Measurements from ENCODE around the gene AGR3. TPM values are rescaled to one million over a fixed set of nuclear protein-coding genes. Genes with fewer than 3 reads are reported as not detected.

The AGR3 gene
- polyA plus RNA-seq, 1 experiment, result not detected

DNA sequence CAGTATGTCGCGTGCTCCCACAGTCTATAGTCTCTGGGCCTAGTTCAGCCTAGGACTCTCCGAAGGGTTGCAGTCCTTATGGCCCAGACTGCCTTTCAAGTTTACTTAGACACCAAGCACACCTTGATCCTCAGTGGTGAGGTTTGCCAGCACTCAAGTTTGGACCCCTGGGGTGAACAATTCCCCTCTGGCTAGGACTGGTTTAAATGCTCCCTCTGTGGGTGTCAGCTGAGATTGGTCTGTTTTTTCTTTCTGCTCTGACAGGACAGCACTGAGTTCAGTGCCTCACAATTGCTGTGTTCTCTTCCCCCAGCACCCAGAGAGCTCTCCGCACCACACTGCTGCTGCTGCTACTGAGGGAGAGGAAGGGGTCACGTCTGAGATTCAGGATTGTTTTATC, 31.9 kb upstream of the AGR3 start:
- POLR2A ChIA-PET, result no interaction called here
- H3K36me3 ChIP-seq (ENCODE audit: control insufficient read depth, insufficient read depth, low read length), result no peaks in the 10 kb centered on the region

DNA sequence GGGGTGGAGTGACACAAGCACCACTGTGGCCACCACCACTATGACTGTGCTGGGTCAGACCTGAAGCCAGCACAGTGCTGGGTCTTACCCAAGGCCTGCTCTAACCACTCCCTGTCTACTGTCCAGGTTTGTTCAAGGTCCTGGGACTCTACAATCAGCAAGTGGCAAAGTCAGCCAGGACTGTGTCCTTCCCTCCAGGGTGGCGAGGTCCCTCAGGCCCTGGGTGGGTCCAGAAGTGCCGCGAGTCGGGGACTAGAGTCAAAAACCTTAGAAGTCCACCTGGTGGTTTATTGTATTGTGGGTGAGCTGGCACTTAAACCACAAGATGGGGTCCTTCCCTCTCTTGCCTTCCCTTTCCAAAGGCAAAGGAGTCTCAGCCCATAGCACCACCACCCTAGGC, 30.8 kb upstream of the AGR3 start:
- Histone ChIP-seq H3K36me3 (ENCODE audit: control insufficient read depth, insufficient read depth, low read length) (no peaks in the 10 kb centered on the region), H3K27me3 (ENCODE audit: control insufficient read depth, insufficient read depth, low read length) (no peaks in the 10 kb centered on the region), H3K4me3 (ENCODE audit: low read depth, low read length) (no peak overlapping the region)
- DNase-seq (ENCODE audit: low read depth), result no peak
- POLR2A ChIA-PET, result no interaction called here
- TF ChIP-seq, protein P1, sequence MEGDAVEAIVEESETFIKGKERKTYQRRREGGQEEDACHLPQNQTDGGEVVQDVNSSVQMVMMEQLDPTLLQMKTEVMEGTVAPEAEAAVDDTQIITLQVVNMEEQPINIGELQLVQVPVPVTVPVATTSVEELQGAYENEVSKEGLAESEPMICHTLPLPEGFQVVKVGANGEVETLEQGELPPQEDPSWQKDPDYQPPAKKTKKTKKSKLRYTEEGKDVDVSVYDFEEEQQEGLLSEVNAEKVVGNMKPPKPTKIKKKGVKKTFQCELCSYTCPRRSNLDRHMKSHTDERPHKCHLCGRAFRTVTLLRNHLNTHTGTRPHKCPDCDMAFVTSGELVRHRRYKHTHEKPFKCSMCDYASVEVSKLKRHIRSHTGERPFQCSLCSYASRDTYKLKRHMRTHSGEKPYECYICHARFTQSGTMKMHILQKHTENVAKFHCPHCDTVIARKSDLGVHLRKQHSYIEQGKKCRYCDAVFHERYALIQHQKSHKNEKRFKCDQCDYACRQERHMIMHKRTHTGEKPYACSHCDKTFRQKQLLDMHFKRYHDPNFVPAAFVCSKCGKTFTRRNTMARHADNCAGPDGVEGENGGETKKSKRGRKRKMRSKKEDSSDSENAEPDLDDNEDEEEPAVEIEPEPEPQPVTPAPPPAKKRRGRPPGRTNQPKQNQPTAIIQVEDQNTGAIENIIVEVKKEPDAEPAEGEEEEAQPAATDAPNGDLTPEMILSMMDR (IDR thresholded peaks at IDR 0.05; ENCODE audit: insufficient read depth, low read depth, low read length), result no peak
- CTCF ChIA-PET, result no interaction called here

More for the DNA sequence above, 31.9 kb upstream of the AGR3 start:
- no peak for DNase-seq (ENCODE audit: low read depth)
- CTCF ChIA-PET, result interaction anchor here (1.1 to 1.4 kb wide), 2 partner anchors 14 to 16 kb away, joined by 3 to 4 read pairs; no protein-coding TSS in a partner anchor
- Histone ChIP-seq H3K4me3 (ENCODE audit: low read depth, low read length) (no peak overlapping the region), H3K27me3 (ENCODE audit: control insufficient read depth, insufficient read depth, low read length) (no peaks in the 10 kb centered on the region)
- TF ChIP-seq, protein P1 (IDR thresholded peaks at IDR 0.05; ENCODE audit: insufficient read depth, low read depth, low read length), result no peak

DNA sequence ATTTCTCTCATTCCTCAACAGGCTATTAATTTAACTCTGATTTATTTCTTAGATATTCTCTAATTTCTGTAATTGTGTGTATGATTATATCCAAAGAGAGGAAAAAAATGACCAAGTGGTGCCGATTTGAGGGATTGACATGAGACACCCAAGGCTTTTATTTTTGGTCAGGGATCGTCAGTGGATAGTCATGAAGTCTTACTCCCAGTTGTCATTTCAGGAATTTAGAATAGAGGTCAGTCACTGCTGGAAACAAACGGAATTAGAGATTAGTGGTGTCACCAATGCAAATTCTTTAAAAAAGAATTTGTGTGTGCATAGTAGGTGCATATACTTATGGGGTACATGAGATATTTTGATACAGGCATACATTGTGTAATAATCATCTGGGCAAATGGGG, 26.8 kb upstream of the AGR3 start:
- ChIA-PET CTCF (interaction anchor here (0.9 to 3.5 kb wide), 2 partner anchors 9 to 15 kb away, joined by 3 to 12 read pairs; no protein-coding TSS in a partner anchor), POLR2A (no interaction called here)
- no peak for DNase-seq (ENCODE audit: low read depth)
- Histone ChIP-seq H3K27me3 (ENCODE audit: control insufficient read depth, insufficient read depth, low read length) (no peaks in the 10 kb centered on the region), H3K36me3 (ENCODE audit: control insufficient read depth, insufficient read depth, low read length) (no peaks in the 10 kb centered on the region), H3K4me3 (ENCODE audit: low read depth, low read length) (no peak overlapping the region)
- TF ChIP-seq, protein P1 (IDR thresholded peaks at IDR 0.05; ENCODE audit: insufficient read depth, low read depth, low read length), result no peak

DNA sequence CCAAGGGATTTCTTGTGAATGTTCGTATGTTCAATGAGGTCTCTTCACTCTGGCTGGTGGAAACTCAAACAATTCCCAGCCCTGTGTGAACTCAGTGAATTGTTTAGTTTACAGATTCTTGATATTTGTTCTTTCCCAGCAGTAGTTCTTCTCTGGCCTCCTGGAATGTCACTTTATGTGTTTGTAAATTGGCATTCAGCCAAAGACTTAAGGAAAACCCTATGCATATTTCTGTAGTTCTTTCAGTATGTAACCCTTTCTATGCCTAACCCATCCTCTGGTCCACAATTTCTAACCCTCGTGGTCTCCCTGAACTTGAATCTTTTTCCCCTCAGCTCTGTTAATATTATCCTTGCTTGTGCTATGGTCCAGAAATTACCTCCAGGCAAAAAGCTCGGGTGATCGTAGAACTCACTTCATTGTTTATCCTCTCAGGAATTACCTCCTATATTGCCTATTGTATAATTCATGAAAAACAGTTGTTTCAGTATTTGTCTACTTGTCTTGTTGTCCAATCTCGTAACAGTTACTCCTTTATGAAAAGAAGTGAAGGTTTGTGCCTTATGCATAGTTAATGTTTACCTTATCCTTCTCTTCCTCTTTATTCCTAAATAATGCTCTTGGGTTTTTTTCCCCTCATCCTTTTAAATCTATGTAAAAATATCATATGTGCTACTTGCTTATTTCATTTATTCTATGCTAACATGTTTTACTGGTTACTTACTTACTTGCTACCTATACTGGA, 23.7 kb upstream of the AGR3 start:
- CTCF ChIA-PET, result interaction anchor here (0.6 to 3.5 kb wide), 6 partner anchors 12 to 1666 kb away, joined by 3 to 12 read pairs (median 4); no protein-coding TSS in a partner anchor
- DNase-seq (ENCODE audit: low read depth), result no peak

DNA sequence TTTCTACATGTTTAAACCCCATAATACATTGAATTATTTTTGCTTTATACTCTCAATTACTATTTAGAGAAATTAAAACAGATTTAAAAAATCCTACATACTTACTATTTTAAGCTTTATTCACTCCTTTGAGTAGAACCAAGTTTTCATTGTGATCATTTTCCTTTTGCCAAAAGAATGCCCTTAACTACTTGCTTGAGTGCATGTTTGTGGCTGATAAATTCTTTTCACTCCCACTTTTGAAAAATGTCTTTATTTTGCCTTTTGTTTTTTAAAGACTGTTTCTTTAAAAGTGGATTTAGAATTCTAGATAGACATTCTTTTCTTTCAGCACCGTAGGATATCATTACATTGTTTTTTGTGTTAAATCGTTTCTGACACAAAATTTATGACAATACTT, 22.3 kb upstream of the AGR3 start:
- POLR2A ChIA-PET, result no interaction called here
- CTCF ChIA-PET, result no interaction called here
- no peaks in the 10 kb centered on the region for H3K27me3 ChIP-seq (ENCODE audit: control insufficient read depth, insufficient read depth, low read length)
- TF ChIP-seq, protein P1 (IDR thresholded peaks at IDR 0.05; ENCODE audit: insufficient read depth, low read depth, low read length), result no peak
- H3K36me3 ChIP-seq (ENCODE audit: control insufficient read depth, insufficient read depth, low read length), result no peaks in the 10 kb centered on the region
- no peak for DNase-seq (ENCODE audit: low read depth)
- H3K4me3 ChIP-seq (ENCODE audit: low read depth, low read length), result no peak overlapping the region

More for the DNA sequence above, 23.7 kb upstream of the AGR3 start:
- Histone ChIP-seq H3K27me3 (ENCODE audit: control insufficient read depth, insufficient read depth, low read length) (no peaks in the 10 kb centered on the region), H3K36me3 (ENCODE audit: control insufficient read depth, insufficient read depth, low read length) (no peaks in the 10 kb centered on the region), H3K4me3 (ENCODE audit: low read depth, low read length) (no peak overlapping the region)
- POLR2A ChIA-PET, result no interaction called here
- TF ChIP-seq, protein P1 (IDR thresholded peaks at IDR 0.05; ENCODE audit: insufficient read depth, low read depth, low read length), result no peak

Data from BJ (cell line).